SK-N-SH (cell line): ENCODE data around the gene STAC.

Experiments used
- NFIC ChIP-seq: IDR thresholded peaks from 2 replicates; pipeline ENCODE4 v1.4.0; 2012; ENCODE audit warnings: borderline replicate concordance
- TF ChIP-seq, protein P1 (sequence below): IDR thresholded peaks from 2 replicates; pipeline ENCODE4; 2012

DNA sequence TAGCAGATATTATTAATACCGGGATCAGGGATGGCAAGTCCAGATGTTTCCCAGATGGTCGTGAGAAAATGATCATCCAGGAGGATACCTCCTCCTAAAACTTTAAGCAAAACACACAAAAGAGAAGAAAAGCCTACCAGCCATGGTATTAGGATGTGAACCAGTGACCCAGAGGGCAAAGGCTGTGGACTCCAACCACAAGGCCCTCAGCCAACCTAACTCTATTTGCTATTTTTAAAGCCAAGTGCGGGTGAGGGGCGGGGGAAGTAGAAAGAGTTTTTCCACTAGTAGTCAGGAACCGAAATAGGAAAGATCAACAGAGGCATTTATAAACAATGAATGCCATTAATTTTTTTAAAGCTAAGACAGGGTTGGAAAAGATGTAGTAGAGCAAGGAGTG lies 77.4 kb downstream of the STAC start:
- no peak for TF ChIP-seq NFIC
- TF ChIP-seq, protein P1, sequence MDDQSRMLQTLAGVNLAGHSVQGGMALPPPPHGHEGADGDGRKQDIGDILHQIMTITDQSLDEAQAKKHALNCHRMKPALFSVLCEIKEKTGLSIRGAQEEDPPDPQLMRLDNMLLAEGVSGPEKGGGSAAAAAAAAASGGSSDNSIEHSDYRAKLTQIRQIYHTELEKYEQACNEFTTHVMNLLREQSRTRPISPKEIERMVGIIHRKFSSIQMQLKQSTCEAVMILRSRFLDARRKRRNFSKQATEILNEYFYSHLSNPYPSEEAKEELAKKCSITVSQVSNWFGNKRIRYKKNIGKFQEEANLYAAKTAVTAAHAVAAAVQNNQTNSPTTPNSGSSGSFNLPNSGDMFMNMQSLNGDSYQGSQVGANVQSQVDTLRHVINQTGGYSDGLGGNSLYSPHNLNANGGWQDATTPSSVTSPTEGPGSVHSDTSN = no peak
